GM12878 (cell line): ENCODE measurements around the gene RAB24. TPM values are rescaled to one million over a fixed set of nuclear protein-coding genes. Genes with fewer than 3 reads are reported as not detected.

Experiments
- CEBPB ChIP-seq, 2 experiments: fragments of 150-350 bp in 1 of 2; IDR thresholded peaks; 2 replicates each; pipeline ENCODE4 v1.6.1; 2012 to 2014; ENCODE audit warnings: low read depth in 2 of 2, low read length in 2 of 2, borderline replicate concordance in 1 of 2, inconsistent platforms in 1 of 2
- CREB1 ChIP-seq: IDR thresholded peaks from 2 replicates; pipeline ENCODE4 v1.6.1; 2012; ENCODE audit warnings: low read depth, mild to moderate bottlenecking, inconsistent platforms
- CREM ChIP-seq: IDR thresholded peaks from 2 replicates; pipeline ENCODE4 v1.6.1; 2014; ENCODE audit warnings: antibody characterized with exemption, low read depth
- E4F1 ChIP-seq: fragments of 450-650 bp; IDR thresholded peaks from 2 replicates; pipeline ENCODE4 v1.6.1; 2018; ENCODE audit warnings: borderline replicate concordance, mild to moderate bottlenecking; ENCODE audit not compliant: partially characterized antibody
- EP300 ChIP-seq, 2 experiments: fragments of 150-350 bp in 1 of 2; IDR thresholded peaks; 2 replicates each; pipeline ENCODE4 v1.6.1; 2011 to 2012; ENCODE audit warnings: low read depth in 2 of 2, low read length in 2 of 2, borderline replicate concordance in 1 of 2, improper control_type of control experiment in 1 of 2, inconsistent platforms in 1 of 2; ENCODE audit not compliant: control insufficient read depth in 1 of 2
- FOXK2 ChIP-seq: fragments of 450-650 bp; IDR thresholded peaks from 2 replicates; pipeline ENCODE4 v1.6.1; 2017; ENCODE audit warnings: mild to moderate bottlenecking, moderate library complexity
- NR2C1 ChIP-seq: fragments of 450-650 bp; IDR thresholded peaks from 2 replicates; pipeline ENCODE4 v1.6.1; 2017; ENCODE audit warnings: antibody characterized with exemption, mild to moderate bottlenecking, moderate library complexity
- NR2C2 ChIP-seq: IDR thresholded peaks from 2 replicates; pipeline ENCODE4 v1.6.1; 2011; ENCODE audit warnings: borderline replicate concordance, low read depth; ENCODE audit not compliant: control insufficient read depth, insufficient read length
- POLR2A ChIP-seq: IDR thresholded peaks from 2 replicates; pipeline ENCODE4 v1.6.1; 2011; ENCODE audit warnings: low read depth, mild to moderate bottlenecking, low read length
- POLR2AphosphoS2 ChIP-seq: IDR thresholded peaks from 2 replicates; pipeline ENCODE4 v1.6.1; 2011; ENCODE audit warnings: low read depth, mild to moderate bottlenecking, low read length, improper control_type of control experiment, moderate library complexity
- ZBTB11 ChIP-seq: fragments of 450-650 bp; formaldehyde crosslinking; IDR thresholded peaks from 2 replicates; pipeline ENCODE4 v1.5.0; 2022; ENCODE audit warnings: mild to moderate bottlenecking, missing genetic modification characterization
- ZNF24 ChIP-seq: fragments of 450-650 bp; IDR thresholded peaks from 2 replicates; pipeline ENCODE4 v1.6.1; 2017; ENCODE audit warnings: antibody characterized with exemption, mild to moderate bottlenecking
- ZNF384 ChIP-seq: IDR thresholded peaks from 2 replicates; pipeline ENCODE4 v1.6.1; 2012; ENCODE audit warnings: low read depth, mild to moderate bottlenecking, low read length, improper control_type of control experiment, borderline replicate concordance
- polyA plus RNA-seq, 11 experiments: library from polyadenylated mRNA; depleted of rRNA in 4 of 11; unstranded in 6 of 11; stranded (reverse) in 5 of 11; fragments of >200 nt; fragmentation: Nextera tagmentation in 4 of 11; fragmentation: Illumina TruSeq in 1 of 11; extraction: Ambion mirVana in 4 of 11; extraction: Trizol in 1 of 11; gene quantifications; 1 replicate in 1 of 11; 2 replicates in 10 of 11; pipeline versions ENCODE4 v1.2.1 to v1.2.3, GENCODE V29; 2011 to 2016; ENCODE audit warnings: inconsistent platforms in 2 of 11, missing spikeins in 2 of 11, low read depth in 1 of 11
- total RNA-seq, 4 experiments: library from RNA; depleted of rRNA in 3 of 4; stranded (reverse); fragments of >200 nt in 3 of 4; fragmentation: Illumina TruSeq in 1 of 4; extraction: Trizol in 1 of 4; gene quantifications; 2 replicates each; pipeline versions ENCODE4 v1.2.1 to v1.2.3, GENCODE V29; 2013 to 2021
- TF ChIP-seq, protein P1 (sequence below): fragments of 450-650 bp; IDR thresholded peaks from 2 replicates; pipeline ENCODE4 v1.6.1; 2016; ENCODE audit warnings: mild to moderate bottlenecking
- TF ChIP-seq, protein P2 (sequence below): IDR thresholded peaks from 2 replicates; pipeline ENCODE4 v1.6.1; 2011; ENCODE audit warnings: borderline replicate concordance, low read depth, mild to moderate bottlenecking, moderate library complexity, mixed read lengths, low read length; ENCODE audit not compliant: insufficient read depth; ENCODE audit errors: extremely low read length
- TF ChIP-seq, protein P3 (sequence below): fragments of 450-650 bp; IDR thresholded peaks from 2 replicates; pipeline ENCODE4 v1.6.1; 2017; ENCODE audit warnings: antibody characterized with exemption, mild to moderate bottlenecking, moderate library complexity

RAB24 gene
- total and polyA plus RNA-seq, 10 of the 15 experiments (the other 5 are each of a cell fraction or from before 2014, with no cell fraction given) = 8.0 to 44.4 (median 24.4) TPM

GRCh38 chr5:177303121-177303924, at the start of gene RAB24, which contains the start of gene PRELID1 (continued):
- TF ChIP-seq ZBTB11 (no peak), CEBPB (IDR thresholded peaks at IDR 0.05; ENCODE audit: borderline replicate concordance in 1 of 2, low read depth in 2 of 2, low read length in 2 of 2) (no peak), E4F1 (no peak), CREB1 (peak; percentile 88), FOXK2 (no peak), ZNF24 (no peak), CREM (peak; percentile 61; the same call in 1 of the 2 replicates), POLR2AphosphoS2 (no peak), POLR2A (peak; percentile 54), ZNF384 (no peak), NR2C1 (peak; percentile 62), NR2C2 (no peak), EP300 (IDR thresholded peaks at IDR 0.05; ENCODE audit: borderline replicate concordance in 1 of 2, control insufficient read depth in 1 of 2, low read depth in 2 of 2, low read length in 2 of 2) (no peak)
- TF ChIP-seq, protein P1, sequence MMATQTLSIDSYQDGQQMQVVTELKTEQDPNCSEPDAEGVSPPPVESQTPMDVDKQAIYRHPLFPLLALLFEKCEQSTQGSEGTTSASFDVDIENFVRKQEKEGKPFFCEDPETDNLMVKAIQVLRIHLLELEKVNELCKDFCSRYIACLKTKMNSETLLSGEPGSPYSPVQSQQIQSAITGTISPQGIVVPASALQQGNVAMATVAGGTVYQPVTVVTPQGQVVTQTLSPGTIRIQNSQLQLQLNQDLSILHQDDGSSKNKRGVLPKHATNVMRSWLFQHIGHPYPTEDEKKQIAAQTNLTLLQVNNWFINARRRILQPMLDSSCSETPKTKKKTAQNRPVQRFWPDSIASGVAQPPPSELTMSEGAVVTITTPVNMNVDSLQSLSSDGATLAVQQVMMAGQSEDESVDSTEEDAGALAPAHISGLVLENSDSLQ = no peak
- TF ChIP-seq, protein P2, sequence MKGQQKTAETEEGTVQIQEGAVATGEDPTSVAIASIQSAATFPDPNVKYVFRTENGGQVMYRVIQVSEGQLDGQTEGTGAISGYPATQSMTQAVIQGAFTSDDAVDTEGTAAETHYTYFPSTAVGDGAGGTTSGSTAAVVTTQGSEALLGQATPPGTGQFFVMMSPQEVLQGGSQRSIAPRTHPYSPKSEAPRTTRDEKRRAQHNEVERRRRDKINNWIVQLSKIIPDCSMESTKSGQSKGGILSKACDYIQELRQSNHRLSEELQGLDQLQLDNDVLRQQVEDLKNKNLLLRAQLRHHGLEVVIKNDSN = peak; percentile 94
- TF ChIP-seq, protein P3, sequence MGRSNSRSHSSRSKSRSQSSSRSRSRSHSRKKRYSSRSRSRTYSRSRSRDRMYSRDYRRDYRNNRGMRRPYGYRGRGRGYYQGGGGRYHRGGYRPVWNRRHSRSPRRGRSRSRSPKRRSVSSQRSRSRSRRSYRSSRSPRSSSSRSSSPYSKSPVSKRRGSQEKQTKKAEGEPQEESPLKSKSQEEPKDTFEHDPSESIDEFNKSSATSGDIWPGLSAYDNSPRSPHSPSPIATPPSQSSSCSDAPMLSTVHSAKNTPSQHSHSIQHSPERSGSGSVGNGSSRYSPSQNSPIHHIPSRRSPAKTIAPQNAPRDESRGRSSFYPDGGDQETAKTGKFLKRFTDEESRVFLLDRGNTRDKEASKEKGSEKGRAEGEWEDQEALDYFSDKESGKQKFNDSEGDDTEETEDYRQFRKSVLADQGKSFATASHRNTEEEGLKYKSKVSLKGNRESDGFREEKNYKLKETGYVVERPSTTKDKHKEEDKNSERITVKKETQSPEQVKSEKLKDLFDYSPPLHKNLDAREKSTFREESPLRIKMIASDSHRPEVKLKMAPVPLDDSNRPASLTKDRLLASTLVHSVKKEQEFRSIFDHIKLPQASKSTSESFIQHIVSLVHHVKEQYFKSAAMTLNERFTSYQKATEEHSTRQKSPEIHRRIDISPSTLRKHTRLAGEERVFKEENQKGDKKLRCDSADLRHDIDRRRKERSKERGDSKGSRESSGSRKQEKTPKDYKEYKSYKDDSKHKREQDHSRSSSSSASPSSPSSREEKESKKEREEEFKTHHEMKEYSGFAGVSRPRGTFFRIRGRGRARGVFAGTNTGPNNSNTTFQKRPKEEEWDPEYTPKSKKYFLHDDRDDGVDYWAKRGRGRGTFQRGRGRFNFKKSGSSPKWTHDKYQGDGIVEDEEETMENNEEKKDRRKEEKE = 0 out of 2 replicates have a peak, but pooled peaks have one; percentile 42
